ENCODE measurements around the gene TSHZ2. TPM values are rescaled to one million over a fixed set of nuclear protein-coding genes. Genes with fewer than 3 reads are reported as not detected.

The TSHZ2 gene
- total RNA-seq, 1 experiment from 2014 or later, result 0.07 TPM

GRCh38 chr20:53369871-53370270 lies 397.7 kb downstream of the TSHZ2 start:
- Histone ChIP-seq H3K4me3 (replicated peaks in 1 of 2; ENCODE audit: low read depth in 1 of 2, low read length in 2 of 2) (no peak overlapping the region), H4K20me1 (ENCODE audit: insufficient read depth) (no peaks in the 10 kb centered on the region), H3K4me1 (ENCODE audit: control insufficient read depth in 1 of 2, insufficient read depth in 2 of 2, low read length in 2 of 2) (no peaks in the 10 kb centered on the region), H3K9ac (ENCODE audit: low read length) (no peak overlapping the region), H3K9me3 (ENCODE audit: control insufficient read depth in 1 of 2, insufficient read depth in 1 of 2, low read depth in 1 of 2, low read length in 2 of 2) (no peaks in the 10 kb centered on the region), H3K27me3 (ENCODE audit: insufficient read depth, low read length) (peaks cover 7% of the 10 kb centered on the region; the same call in 1 of the 2 replicates), H3K79me2 (ENCODE audit: insufficient read depth, low read length) (no peaks in the 10 kb centered on the region), H3K27ac (ENCODE audit: low read depth, low read length) (no peak overlapping the region), H3K36me3 (ENCODE audit: control insufficient read depth in 1 of 2, insufficient read depth in 2 of 2, low read length in 2 of 2) (no peaks in the 10 kb centered on the region), H2AFZ (ENCODE audit: low read depth, low read length, poor library complexity, severe bottlenecking) (no peak overlapping the region), H3K9me2 (ENCODE audit: insufficient read depth) (no peaks in the 10 kb centered on the region), H3K4me2 (ENCODE audit: low read length) (no peak overlapping the region)
- TF ChIP-seq ZFX (IDR thresholded peaks at IDR 0.05) (no peak), SIN3A (IDR thresholded peaks at IDR 0.05; ENCODE audit: low read depth) (no peak), POLR2A (IDR thresholded peaks at IDR 0.05; ENCODE audit: borderline replicate concordance, extremely low read depth, insufficient read depth, insufficient read length) (no peak), CTCF (IDR thresholded peaks at IDR 0.05 in 2 of 3, conservative IDR thresholded peaks at IDR 0.05 in 1 of 3; ENCODE audit: borderline replicate concordance in 1 of 3, insufficient read depth in 1 of 3, low read depth in 2 of 3, low read length in 2 of 3) (no peak), TCF7L2 (IDR thresholded peaks at IDR 0.05; ENCODE audit: borderline replicate concordance, extremely low read depth, insufficient read depth, insufficient read length) (no peak), EZH2phosphoT487 (IDR thresholded peaks at IDR 0.05; ENCODE audit: borderline replicate concordance) (no peak), ZNF274 (IDR thresholded peaks at IDR 0.05; ENCODE audit: low read depth, low read length) (no peak), ZBTB33 (IDR thresholded peaks at IDR 0.05; ENCODE audit: extremely low read depth, insufficient replicate concordance, low read length) (no peak), SP1 (IDR thresholded peaks at IDR 0.05; ENCODE audit: low read depth) (no peak), JUND (IDR thresholded peaks at IDR 0.05) (no peak), ELF1 (IDR thresholded peaks at IDR 0.05; ENCODE audit: borderline replicate concordance, low read depth) (no peak), YY1 (IDR thresholded peaks at IDR 0.05; ENCODE audit: extremely low read depth, insufficient replicate concordance, low read depth, low read length) (no peak), RAD21 (IDR thresholded peaks at IDR 0.05; ENCODE audit: low read depth) (no peak), POLR2AphosphoS5 (IDR thresholded peaks at IDR 0.05; ENCODE audit: low read depth, low read length) (no peak), ATF3 (IDR thresholded peaks at IDR 0.05) (no peak), CEBPB (IDR thresholded peaks at IDR 0.05; ENCODE audit: low read depth) (no peak), MAX (IDR thresholded peaks at IDR 0.05) (no peak)
- no TSS peak for BruUV-seq (replicated peaks)
- ATAC-seq (no peak), DNase-seq (ENCODE audit: low read depth, low spot score) (no peak)
- ChIA-PET RAD21 (ENCODE audit: low non-redundant PET in 1 of 2, low total read pairs in 2 of 2, uncharacterized antibody in 2 of 2, unreplicated experiment in 2 of 2) (no interaction called here), POLR2A (no interaction called here), CTCF (no interaction called here)
- intact Hi-C loops (cut with micrococcal nuclease), result no loop called here

Data from HCT116 (cell line).